Measurements from ENCODE around the gene FMN2. TPM values are rescaled to one million over a fixed set of nuclear protein-coding genes. Genes with fewer than 3 reads are reported as not detected.

Gene FMN2
- total RNA-seq, 1 experiment from 2014 or later = 0.59 TPM

GRCh38 chr1:240465531-240465940, 373.9 kb downstream of the FMN2 start:
- no peak overlapping the region for H3K56ac ChIP-seq (ENCODE audit: insufficient read length, low read depth, low read length)
- no peak overlapping the region for H4K5ac ChIP-seq (ENCODE audit: insufficient read length, low read depth, low read length)
- H2BK12ac ChIP-seq (ENCODE audit: insufficient read length, low read depth, low read length) = no peak overlapping the region
- no peak overlapping the region for H2BK20ac ChIP-seq (ENCODE audit: low read depth, low read length, poor library complexity, severe bottlenecking)
- Mint-ChIP-seq H3K27me3 (ENCODE audit: low read depth) (no peaks in the 10 kb centered on the region), H3K9me3 (no peaks in the 10 kb centered on the region), H3K36me3 (ENCODE audit: insufficient read depth in 1 of 3, low read depth in 3 of 3) (no peaks in the 10 kb centered on the region), H3K4me1 (peaks cover 13% of the 10 kb centered on the region in 2 experiments), H3K4me3 (no peak overlapping the region), H3K27ac (peak overlapping the region in 1 of 3 experiments; percentile 0; a peak in 1 of 7 replicates)
- H3K79me1 ChIP-seq (ENCODE audit: insufficient read depth, low read depth, low read length, poor library complexity, severe bottlenecking) = no peaks in the 10 kb centered on the region
- no peaks in the 10 kb centered on the region for H3K79me2 ChIP-seq (ENCODE audit: insufficient read depth, low read length)
- no peak overlapping the region for H4K8ac ChIP-seq (replicated peaks; ENCODE audit: insufficient read length, low read depth, low read length)
- H4K20me1 ChIP-seq (ENCODE audit: control insufficient read depth, insufficient read depth, insufficient read length) = no peaks in the 10 kb centered on the region
- no peak overlapping the region for H3K23ac ChIP-seq (ENCODE audit: insufficient read length, low read depth, low read length)
- no peak overlapping the region for H3T11ph ChIP-seq (ENCODE audit: low read length)
- no peak overlapping the region for H2BK120ac ChIP-seq (ENCODE audit: low read depth, low read length, poor library complexity, severe bottlenecking)
- no peaks in the 10 kb centered on the region for H3K9me3 ChIP-seq (ENCODE audit: control insufficient read depth, low read depth, low read length)
- H2BK15ac ChIP-seq (ENCODE audit: low read depth, low read length) = no peak overlapping the region
- no peak overlapping the region for H2AK5ac ChIP-seq (ENCODE audit: insufficient read length, low read length)
- no peak overlapping the region for H4K91ac ChIP-seq (ENCODE audit: insufficient read length, low read depth, low read length)
- H3K4me2 ChIP-seq (ENCODE audit: insufficient read depth, insufficient read length, low read length) = no peak overlapping the region
- no peaks in the 10 kb centered on the region for H3K23me2 ChIP-seq (ENCODE audit: insufficient read length, low read depth, low read length, poor library complexity, severe bottlenecking)
- no peak overlapping the region for H2AFZ ChIP-seq (ENCODE audit: low read length)
- H3K27ac ChIP-seq (ENCODE audit: insufficient read length, low read depth, low read length) = peak overlapping the region; percentile 68
- H3K9ac ChIP-seq (ENCODE audit: extremely low read depth, insufficient read length, low read length) = no peak overlapping the region
- no peak overlapping the region for H2BK5ac ChIP-seq (ENCODE audit: insufficient read length, low read length)
- H3K14ac ChIP-seq (ENCODE audit: insufficient read depth, low read length) = no peak overlapping the region
- no CpG with 5 or more reads among the region's 6 CpGs for whole genome bisulfite sequencing (ENCODE audit: extremely low coverage, insufficient read length, low lambda C conversion rate)
- no peaks in the 10 kb centered on the region for H3K27me3 ChIP-seq (ENCODE audit: insufficient read depth, low read length)
- DNase-seq = peak; percentile 40
- no peak for TF ChIP-seq CTCF (conservative IDR thresholded peaks at IDR 0.05)
- H3K4ac ChIP-seq (ENCODE audit: low read depth, low read length) = no peak overlapping the region
- no peak overlapping the region for H3K18ac ChIP-seq (ENCODE audit: insufficient read length, low read depth, low read length)
- no peaks in the 10 kb centered on the region; the same call in 1 of the 2 replicates for H3K4me1 ChIP-seq (ENCODE audit: insufficient read depth, low read length)
